Stimulated activated CD8-positive, alpha-beta memory T cell treated with anti-CD3 and anti-CD28 coated beads, Interleukin-2, amount 100 ng/mL, for 48 hours (primary cell): ENCODE measurements around the gene KDM3B.
"Not testable (repeated sequence)": the region's sequence is repeated elsewhere in the genome, so short reads cannot be mapped to it uniquely, and the experiment has no call there.

ENCODE experiments used
- DNase-seq, 2 donors: peaks; one replicate each; pipeline ENCODE4 v3.0.0-alpha.2; 2020; ENCODE audit warnings: low read depth in 2 of 2

Gene KDM3B

GRCh38 chr5:138389332-138389731 is 36.8 kb downstream of the KDM3B start:
- DNase-seq = no peak

GRCh38 chr5:138389911-138390310 is 37.4 kb downstream of the KDM3B start:
- not testable (repeated sequence) for DNase-seq

- no peak for DNase-seq
Measured at GRCh38 chr5:138391859-138392386, 39.4 kb downstream of the KDM3B start.

GRCh38 chr5:138402640-138403039 is 50.2 kb downstream of the KDM3B start:
- DNase-seq = no peak

GRCh38 chr5:138408023-138408422 is 55.5 kb downstream of the KDM3B start:
- DNase-seq = no peak

- DNase-seq = peak in 1 of 2 donors; percentile 3
Measured at GRCh38 chr5:138410996-138411640, 58.6 kb downstream of the KDM3B start.

GRCh38 chr5:138418444-138418843 is 66.0 kb downstream of the KDM3B start:
- DNase-seq = no peak

GRCh38 chr5:138425079-138425478 is 72.6 kb downstream of the KDM3B start:
- DNase-seq = no peak

GRCh38 chr5:138435943-138436342 is 83.5 kb downstream of the KDM3B start:
- no peak for DNase-seq

- DNase-seq = no peak
Measured at GRCh38 chr5:138438003-138438723, 85.7 kb downstream of the KDM3B start.

GRCh38 chr5:138438724-138439476 is 86.4 kb downstream of the KDM3B start, which contains the start of gene REEP2:
Gene REEP2 (plus strand): TSS chr5:138439057. CDS start chr5:138439209, 152 bp downstream.
- DNase-seq = peak; percentile 60 to 63

- no peak for DNase-seq
Measured at GRCh38 chr5:138439477-138440158, 87.1 kb downstream of the KDM3B start.

- no peak for DNase-seq
Measured at GRCh38 chr5:138440159-138441073, 87.9 kb downstream of the KDM3B start.

- DNase-seq = no peak
Measured at GRCh38 chr5:138441221-138441620, 88.7 kb downstream of the KDM3B start.

- DNase-seq = no peak
Measured at GRCh38 chr5:138444078-138444773, 91.7 kb downstream of the KDM3B start.

- no peak for DNase-seq
Measured at GRCh38 chr5:138444774-138445546, 92.5 kb downstream of the KDM3B start.

- DNase-seq = no peak
Measured at GRCh38 chr5:138445547-138446271, 93.2 kb downstream of the KDM3B start.

- no peak for DNase-seq
Measured at GRCh38 chr5:138448070-138448469, 95.6 kb downstream of the KDM3B start.
